22Rv1 (cell line): ENCODE results near the gene TMEM151B.

Experiments used
- H3K27ac ChIP-seq: fragments of 450-650 bp; 2 replicates; pipeline ENCODE4 v1.5.1; 2017
- ZFX ChIP-seq: fragments of 450-650 bp; IDR thresholded peaks from 2 replicates; pipeline ENCODE4 v1.6.1; 2017; ENCODE audit warnings: antibody characterized with exemption, borderline replicate concordance
- TF ChIP-seq, protein P1 (sequence below): fragments of 450-650 bp; IDR thresholded peaks from 2 replicates; pipeline ENCODE4 v1.5.1; 2017; ENCODE audit warnings: mild to moderate bottlenecking

The TMEM151B gene

DNA sequence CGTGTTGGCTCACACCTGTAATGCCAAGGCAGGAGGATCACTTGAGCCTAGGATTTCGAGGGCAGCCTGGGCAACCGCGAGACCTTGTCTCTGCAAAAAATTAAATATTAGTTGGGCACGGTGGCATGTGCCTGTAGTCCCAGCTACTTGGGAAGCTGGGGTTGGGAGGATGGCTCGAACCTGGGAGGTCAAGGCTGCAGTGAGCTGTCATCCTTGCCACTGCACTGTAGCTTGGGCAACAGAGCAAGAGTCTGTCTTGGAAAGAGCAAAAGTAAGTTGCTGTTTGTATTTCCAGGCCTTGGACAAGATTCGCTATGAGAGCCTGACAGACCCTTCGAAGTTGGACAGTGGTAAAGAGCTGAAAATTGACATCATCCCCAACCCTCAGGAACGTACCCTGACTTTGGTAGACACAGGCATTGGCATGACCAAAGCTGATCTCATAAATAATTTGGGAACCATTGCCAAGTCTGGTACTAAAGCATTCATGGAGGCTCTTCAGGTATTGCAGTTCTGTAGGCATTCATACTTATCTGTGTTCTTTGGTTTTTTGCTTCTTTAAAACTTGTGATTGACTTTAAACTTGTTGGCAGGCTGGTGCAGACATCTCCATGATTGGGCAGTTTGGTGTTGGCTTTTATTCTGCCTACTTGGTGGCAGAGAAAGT, 21.0 kb upstream of the TMEM151B start:
- peak overlapping the region; percentile 91 for H3K27ac ChIP-seq
- no peak for TF ChIP-seq ZFX
- TF ChIP-seq, protein P1, sequence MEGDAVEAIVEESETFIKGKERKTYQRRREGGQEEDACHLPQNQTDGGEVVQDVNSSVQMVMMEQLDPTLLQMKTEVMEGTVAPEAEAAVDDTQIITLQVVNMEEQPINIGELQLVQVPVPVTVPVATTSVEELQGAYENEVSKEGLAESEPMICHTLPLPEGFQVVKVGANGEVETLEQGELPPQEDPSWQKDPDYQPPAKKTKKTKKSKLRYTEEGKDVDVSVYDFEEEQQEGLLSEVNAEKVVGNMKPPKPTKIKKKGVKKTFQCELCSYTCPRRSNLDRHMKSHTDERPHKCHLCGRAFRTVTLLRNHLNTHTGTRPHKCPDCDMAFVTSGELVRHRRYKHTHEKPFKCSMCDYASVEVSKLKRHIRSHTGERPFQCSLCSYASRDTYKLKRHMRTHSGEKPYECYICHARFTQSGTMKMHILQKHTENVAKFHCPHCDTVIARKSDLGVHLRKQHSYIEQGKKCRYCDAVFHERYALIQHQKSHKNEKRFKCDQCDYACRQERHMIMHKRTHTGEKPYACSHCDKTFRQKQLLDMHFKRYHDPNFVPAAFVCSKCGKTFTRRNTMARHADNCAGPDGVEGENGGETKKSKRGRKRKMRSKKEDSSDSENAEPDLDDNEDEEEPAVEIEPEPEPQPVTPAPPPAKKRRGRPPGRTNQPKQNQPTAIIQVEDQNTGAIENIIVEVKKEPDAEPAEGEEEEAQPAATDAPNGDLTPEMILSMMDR: no peak

DNA sequence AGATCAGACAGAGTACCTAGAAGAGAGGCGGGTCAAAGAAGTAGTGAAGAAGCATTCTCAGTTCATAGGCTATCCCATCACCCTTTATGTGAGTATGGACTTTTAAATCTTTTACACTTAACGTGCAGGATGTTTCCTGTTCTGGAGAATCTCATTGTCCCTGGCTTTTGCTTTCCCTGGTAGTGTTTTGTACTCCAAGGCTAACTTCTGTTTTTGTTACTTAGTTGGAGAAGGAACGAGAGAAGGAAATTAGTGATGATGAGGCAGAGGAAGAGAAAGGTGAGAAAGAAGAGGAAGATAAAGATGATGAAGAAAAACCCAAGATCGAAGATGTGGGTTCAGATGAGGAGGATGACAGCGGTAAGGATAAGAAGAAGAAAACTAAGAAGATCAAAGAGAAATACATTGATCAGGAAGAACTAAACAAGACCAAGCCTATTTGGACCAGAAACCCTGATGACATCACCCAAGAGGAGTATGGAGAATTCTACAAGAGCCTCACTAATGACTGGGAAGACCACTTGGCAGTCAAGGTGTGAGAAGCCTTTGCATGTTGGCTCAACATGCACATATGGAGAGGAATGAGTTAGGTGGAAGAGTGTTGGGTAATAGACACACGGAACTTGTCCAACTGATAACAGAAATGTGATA, 20.1 kb upstream of the TMEM151B start:
- TF ChIP-seq, protein P1: no peak
- TF ChIP-seq ZFX: no peak
- H3K27ac ChIP-seq: peak overlapping the region; percentile 91

DNA sequence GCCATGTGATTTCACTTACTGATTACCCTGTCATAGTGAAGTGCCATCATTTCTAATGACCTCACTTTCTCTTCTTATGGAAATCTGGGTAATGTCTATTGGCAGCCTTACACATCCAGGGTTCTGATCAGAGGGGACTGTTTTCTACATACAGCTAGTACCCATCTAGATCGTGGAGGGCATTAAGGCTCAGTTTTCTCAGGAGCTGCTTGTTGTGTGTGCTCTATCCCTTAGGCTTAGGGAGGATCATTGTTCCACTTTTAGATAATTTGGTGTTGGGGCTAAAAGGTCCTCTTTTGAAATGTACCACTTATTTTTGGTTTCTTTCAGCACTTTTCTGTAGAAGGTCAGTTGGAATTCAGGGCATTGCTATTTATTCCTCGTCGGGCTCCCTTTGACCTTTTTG, 19.5 kb upstream of the TMEM151B start:
- peak overlapping the region; percentile 91 for H3K27ac ChIP-seq
- TF ChIP-seq, protein P1: no peak
- TF ChIP-seq ZFX: no peak

DNA sequence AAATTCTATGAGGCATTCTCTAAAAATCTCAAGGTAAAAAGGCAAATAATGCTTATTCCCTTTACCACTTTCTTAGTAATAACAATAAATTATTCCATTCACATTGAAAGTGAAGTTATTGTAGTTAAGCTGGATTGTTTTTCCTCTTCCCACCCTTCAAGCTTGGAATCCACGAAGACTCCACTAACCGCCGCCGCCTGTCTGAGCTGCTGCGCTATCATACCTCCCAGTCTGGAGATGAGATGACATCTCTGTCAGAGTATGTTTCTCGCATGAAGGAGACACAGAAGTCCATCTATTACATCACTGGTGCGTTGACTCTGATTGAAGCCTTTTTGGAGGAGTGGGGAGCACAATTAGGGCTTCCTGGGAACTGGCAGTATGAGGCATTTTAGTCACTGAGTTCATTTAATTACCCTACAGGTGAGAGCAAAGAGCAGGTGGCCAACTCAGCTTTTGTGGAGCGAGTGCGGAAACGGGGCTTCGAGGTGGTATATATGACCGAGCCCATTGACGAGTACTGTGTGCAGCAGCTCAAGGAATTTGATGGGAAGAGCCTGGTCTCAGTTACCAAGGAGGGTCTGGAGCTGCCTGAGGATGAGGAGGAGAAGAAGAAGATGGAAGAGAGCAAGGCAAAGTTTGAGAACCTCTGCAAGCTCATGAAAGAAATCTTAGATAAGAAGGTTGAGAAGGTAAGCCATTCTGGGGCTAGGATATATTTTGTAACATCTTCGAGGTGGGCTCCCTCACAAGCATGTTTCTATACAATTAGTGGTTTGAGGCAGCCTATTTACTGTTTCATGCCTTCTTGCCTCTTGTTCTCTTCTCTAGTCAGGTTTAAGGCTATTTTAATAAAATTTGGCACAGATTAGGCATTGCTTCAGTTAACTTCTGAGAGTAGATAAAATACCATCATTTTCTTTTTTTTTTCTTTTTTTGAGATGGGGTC, 18.4 kb upstream of the TMEM151B start:
- H3K27ac ChIP-seq: peak overlapping the region; percentile 91
- TF ChIP-seq, protein P1: no peak
- no peak for TF ChIP-seq ZFX

DNA sequence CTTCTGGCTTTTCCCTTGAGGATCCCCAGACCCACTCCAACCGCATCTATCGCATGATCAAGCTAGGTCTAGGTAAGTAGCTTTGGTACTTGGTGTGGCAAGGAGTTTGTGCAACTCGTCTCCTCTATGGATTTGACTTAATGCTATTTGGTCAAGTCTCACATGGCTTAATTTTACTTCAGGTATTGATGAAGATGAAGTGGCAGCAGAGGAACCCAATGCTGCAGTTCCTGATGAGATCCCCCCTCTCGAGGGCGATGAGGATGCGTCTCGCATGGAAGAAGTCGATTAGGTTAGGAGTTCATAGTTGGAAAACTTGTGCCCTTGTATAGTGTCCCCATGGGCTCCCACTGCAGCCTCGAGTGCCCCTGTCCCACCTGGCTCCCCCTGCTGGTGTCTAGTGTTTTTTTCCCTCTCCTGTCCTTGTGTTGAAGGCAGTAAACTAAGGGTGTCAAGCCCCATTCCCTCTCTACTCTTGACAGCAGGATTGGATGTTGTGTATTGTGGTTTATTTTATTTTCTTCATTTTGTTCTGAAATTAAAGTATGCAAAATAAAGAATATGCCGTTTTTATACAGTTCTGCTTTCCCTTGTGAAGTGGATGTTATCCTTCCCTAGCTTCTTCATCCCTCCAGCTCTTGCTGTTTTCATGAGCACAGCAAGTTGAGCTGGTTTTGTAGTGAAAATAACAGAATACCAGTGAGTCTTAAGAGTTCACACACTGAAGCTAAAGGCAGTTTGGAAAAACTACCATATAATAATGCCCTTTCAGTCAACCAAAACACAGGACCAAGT, 16.7 kb upstream of the TMEM151B start:
- peak overlapping the region; percentile 91 for H3K27ac ChIP-seq

More for the DNA sequence above, 16.7 kb upstream of the TMEM151B start:
- no peak for TF ChIP-seq ZFX
- TF ChIP-seq, protein P1: peak; percentile 81
